Osteoblast (primary cell): ENCODE data around the gene CAMK2A. TPM values are rescaled to one million over a fixed set of nuclear protein-coding genes. Genes with fewer than 3 reads are reported as not detected.

ENCODE experiments used
- DNase-seq: peaks from one replicate; pipeline ENCODE4 v3.0.0; 2011; ENCODE audit warnings: low spot score, mixed read lengths; ENCODE audit not compliant: insufficient read length; ENCODE audit errors: missing footprints
- H2AFZ ChIP-seq: 2 replicates; pipeline ENCODE4 v1.6.0; 2011; ENCODE audit warnings: mild to moderate bottlenecking, low read length
- H3K27ac ChIP-seq: 2 replicates; pipeline ENCODE4 v1.5.1; 2011; ENCODE audit warnings: mild to moderate bottlenecking, low read depth, low read length, moderate library complexity
- H3K27me3 ChIP-seq: 2 replicates; pipeline ENCODE4 v1.6.0; 2012; ENCODE audit warnings: mild to moderate bottlenecking, control low read depth, inconsistent platforms, low read length, moderate library complexity; ENCODE audit not compliant: insufficient read depth
- H3K36me3 ChIP-seq: 2 replicates; pipeline ENCODE4 v1.5.1; 2011; ENCODE audit warnings: mild to moderate bottlenecking, low read length, control low read depth, moderate library complexity; ENCODE audit not compliant: insufficient read depth
- H3K4me1 ChIP-seq: 2 replicates; pipeline ENCODE4 v1.5.1; 2011; ENCODE audit warnings: mild to moderate bottlenecking, low read length, control low read depth, moderate library complexity; ENCODE audit not compliant: insufficient read depth
- H3K4me2 ChIP-seq: 2 replicates; pipeline ENCODE4 v1.6.0; 2011; ENCODE audit warnings: mild to moderate bottlenecking, low read length; ENCODE audit not compliant: insufficient read depth
- H3K4me3 ChIP-seq: fragments of 200-600 bp; sonication (generic); 3 replicates; pipeline ENCODE4 v1.5.1; 2012; ENCODE audit warnings: mild to moderate bottlenecking, low read length, inconsistent platforms; ENCODE audit not compliant: insufficient read depth
- H3K79me2 ChIP-seq: 2 replicates; pipeline ENCODE4 v1.6.0; 2012; ENCODE audit warnings: mild to moderate bottlenecking, low read length, control low read depth, inconsistent platforms; ENCODE audit not compliant: insufficient read depth
- H3K9me3 ChIP-seq: 2 replicates; pipeline ENCODE4 v1.5.1; 2011; ENCODE audit warnings: low read depth, low read length, control low read depth
- H4K20me1 ChIP-seq: 2 replicates; pipeline ENCODE4 v1.6.0; 2012; ENCODE audit warnings: mild to moderate bottlenecking, low read length, control low read depth; ENCODE audit not compliant: insufficient read depth
- total RNA-seq: library from RNA; depleted of rRNA; stranded (reverse); fragments of >200 nt; gene quantifications from 2 replicates; pipeline ENCODE4 v1.2.3, GENCODE V29; 2012
- TF ChIP-seq, protein P1 (sequence below): IDR thresholded peaks from 2 replicates; pipeline ENCODE4 v1.5.1; 2011; ENCODE audit warnings: mild to moderate bottlenecking, low read depth, low read length, moderate library complexity; ENCODE audit errors: extremely low read depth

CAMK2A gene
- total RNA-seq, 1 donor = 0.36 TPM

DNA sequence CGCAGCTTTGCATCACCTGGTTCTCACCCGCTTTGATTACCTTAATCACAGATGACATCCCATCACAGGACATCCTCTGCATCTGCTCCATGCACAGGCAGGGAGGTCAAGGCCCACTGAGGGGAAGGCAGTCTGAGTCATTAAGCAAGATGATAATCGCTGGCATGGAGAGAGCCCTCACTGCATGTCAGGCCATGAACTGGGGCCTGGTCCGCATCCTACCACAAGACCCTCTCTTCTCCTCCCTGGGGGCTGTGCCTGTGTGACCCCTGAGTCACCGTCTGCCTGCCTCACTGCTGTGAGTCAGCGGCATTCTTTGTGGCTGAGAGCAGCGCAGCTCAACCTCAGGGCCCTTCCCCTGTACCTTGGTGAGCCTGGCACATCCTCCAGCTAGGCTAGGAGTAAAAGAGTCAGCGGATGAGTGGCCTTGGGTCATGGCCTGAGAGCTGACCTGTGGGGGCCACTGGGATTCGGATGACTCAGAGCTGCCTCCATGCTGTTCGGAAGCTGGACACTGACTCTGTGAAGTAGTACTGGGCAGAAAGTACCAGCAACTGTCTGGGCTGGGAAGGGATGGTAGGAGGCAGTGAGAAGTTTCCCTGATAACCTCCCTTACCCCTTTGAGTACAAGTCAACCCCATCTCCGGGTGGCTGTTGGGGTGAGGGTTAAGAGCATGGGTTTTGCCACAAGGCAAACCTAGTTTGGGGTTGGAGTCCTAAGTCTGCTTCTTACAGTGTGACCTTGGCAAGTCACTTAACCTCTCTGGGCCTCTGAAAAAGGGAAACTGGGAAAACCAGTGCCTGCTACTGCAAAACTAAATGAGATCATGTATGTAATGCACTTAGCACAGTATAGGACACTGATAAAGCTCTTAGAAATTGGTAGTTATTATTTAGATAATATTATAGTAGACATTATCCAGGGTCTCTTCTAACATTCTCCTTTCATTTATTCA lies 27.8 kb upstream of the CAMK2A start:
- Histone ChIP-seq H3K4me2 (peak overlapping the region; percentile 54), H3K9me3 (no peaks in the 10 kb centered on the region), H3K27me3 (no peaks in the 10 kb centered on the region), H3K36me3 (no peaks in the 10 kb centered on the region), H3K4me3 (no peak overlapping the region), H2AFZ (peak overlapping the region; percentile 16), H3K79me2 (no peaks in the 10 kb centered on the region), H3K4me1 (peaks cover 44% of the 10 kb centered on the region), H3K27ac (peak overlapping the region; percentile 94), H4K20me1 (no peaks in the 10 kb centered on the region)
- TF ChIP-seq, protein P1, sequence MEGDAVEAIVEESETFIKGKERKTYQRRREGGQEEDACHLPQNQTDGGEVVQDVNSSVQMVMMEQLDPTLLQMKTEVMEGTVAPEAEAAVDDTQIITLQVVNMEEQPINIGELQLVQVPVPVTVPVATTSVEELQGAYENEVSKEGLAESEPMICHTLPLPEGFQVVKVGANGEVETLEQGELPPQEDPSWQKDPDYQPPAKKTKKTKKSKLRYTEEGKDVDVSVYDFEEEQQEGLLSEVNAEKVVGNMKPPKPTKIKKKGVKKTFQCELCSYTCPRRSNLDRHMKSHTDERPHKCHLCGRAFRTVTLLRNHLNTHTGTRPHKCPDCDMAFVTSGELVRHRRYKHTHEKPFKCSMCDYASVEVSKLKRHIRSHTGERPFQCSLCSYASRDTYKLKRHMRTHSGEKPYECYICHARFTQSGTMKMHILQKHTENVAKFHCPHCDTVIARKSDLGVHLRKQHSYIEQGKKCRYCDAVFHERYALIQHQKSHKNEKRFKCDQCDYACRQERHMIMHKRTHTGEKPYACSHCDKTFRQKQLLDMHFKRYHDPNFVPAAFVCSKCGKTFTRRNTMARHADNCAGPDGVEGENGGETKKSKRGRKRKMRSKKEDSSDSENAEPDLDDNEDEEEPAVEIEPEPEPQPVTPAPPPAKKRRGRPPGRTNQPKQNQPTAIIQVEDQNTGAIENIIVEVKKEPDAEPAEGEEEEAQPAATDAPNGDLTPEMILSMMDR = no peak
- peak; percentile 96 for DNase-seq

DNA sequence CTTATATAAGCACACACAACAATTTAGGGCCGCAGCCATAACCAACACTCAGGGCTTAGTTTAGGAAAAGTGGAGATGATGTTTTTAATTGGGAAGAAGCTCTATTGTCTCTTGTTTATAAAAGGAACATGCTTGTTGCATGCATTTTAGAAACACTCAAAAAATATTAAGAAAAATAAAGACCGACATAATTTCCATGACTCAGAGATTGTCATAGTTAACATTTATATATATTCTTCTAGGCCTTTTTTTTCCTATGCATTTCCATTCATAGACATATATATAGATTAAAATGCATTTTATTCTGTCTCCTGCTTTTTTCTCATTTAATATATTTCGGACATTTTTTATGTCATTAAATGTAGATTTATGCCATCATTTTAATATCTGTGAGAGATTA lies 26.7 kb upstream of the CAMK2A start:
- Histone ChIP-seq H4K20me1 (no peaks in the 10 kb centered on the region), H3K27ac (peak overlapping the region; percentile 94), H2AFZ (no peak overlapping the region), H3K79me2 (no peaks in the 10 kb centered on the region), H3K4me3 (no peak overlapping the region), H3K9me3 (no peaks in the 10 kb centered on the region), H3K4me2 (no peak overlapping the region), H3K27me3 (no peaks in the 10 kb centered on the region), H3K4me1 (peaks cover 41% of the 10 kb centered on the region), H3K36me3 (no peaks in the 10 kb centered on the region)
- DNase-seq = no peak
- TF ChIP-seq, protein P1 = no peak

DNA sequence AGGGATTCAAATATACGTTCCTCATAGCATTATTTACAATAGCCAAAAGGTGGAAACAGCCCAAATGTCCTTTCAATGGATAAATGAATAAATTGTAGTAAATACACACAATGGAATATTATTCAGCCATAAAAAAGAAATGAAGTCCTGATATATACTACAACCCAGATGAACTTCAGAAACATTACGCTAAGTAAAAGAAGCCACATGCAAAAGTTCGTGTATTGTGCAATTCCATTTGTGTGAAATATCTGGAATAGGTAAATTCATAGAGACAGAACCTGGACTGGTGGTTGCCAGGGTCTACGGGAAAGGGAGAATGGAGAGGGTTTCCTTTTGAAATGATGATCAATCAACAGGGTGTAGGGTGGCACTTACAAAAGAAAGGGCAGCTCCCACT lies 25.7 kb upstream of the CAMK2A start:
- Histone ChIP-seq H3K27me3 (no peaks in the 10 kb centered on the region), H2AFZ (no peak overlapping the region), H3K4me1 (peaks cover 37% of the 10 kb centered on the region), H3K4me3 (no peak overlapping the region), H4K20me1 (no peaks in the 10 kb centered on the region), H3K4me2 (no peak overlapping the region), H3K27ac (no peak overlapping the region), H3K9me3 (no peaks in the 10 kb centered on the region), H3K79me2 (no peaks in the 10 kb centered on the region), H3K36me3 (no peaks in the 10 kb centered on the region)
- TF ChIP-seq, protein P1 = no peak
- DNase-seq = no peak

DNA sequence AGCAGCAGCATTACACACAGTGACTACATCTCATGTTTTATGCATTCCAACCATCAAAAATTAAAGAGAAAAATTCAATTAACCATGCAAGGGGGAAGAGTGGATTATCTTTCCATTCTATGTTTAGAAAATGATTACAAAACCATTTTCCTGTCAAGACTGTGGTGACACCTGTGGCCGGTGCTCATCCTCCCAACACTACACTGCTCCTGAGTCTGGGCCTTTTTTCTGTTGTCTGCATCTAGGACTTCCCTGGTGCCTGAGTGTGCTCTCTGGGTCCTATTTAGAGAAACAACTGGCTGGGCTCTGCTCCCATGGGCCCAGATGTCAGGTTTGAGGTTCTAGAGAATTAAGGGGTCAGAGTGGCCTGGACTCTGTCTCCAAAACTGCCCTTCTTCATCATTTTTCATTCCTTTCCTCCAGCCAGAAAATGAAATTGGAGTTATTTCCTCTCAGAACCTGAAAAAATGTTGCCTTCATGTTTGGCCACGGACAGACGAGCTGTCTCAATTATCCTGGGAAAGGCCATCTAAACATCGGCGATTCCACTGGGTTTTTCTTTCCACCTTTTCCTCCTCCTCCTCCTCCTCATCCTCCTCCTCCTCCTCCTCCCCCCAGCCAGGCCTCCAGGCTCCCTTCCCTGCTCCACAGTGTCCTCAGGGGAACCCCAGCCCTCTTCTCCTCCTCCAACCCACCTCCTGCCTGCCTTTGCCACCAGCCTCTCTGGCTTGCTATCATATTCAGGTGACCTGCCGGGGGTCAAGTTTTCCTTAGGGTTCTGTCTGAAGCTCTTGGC lies 24.5 kb upstream of the CAMK2A start:
- peaks cover 26% of the 10 kb centered on the region for H3K4me1 ChIP-seq
- H3K27ac ChIP-seq = no peak overlapping the region
- DNase-seq = no peak
- no peaks in the 10 kb centered on the region for H3K9me3 ChIP-seq
- TF ChIP-seq, protein P1 = no peak
- H3K79me2 ChIP-seq = no peaks in the 10 kb centered on the region
- no peak overlapping the region for H3K4me3 ChIP-seq
- H4K20me1 ChIP-seq = no peaks in the 10 kb centered on the region
- no peaks in the 10 kb centered on the region for H3K27me3 ChIP-seq
- H3K4me2 ChIP-seq = no peak overlapping the region
- H3K36me3 ChIP-seq = no peaks in the 10 kb centered on the region
- peak overlapping the region; percentile 15 for H2AFZ ChIP-seq
